Measurements from ENCODE around the gene THBS3. TPM values are rescaled to one million over a fixed set of nuclear protein-coding genes. Genes with fewer than 3 reads are reported as not detected.

THBS3 gene
- total and polyA plus RNA-seq, 9 of the 15 experiments (the other 6 are each of a cell fraction or from before 2014, with no cell fraction given), result 0.59 to 8.3 (median 3.2) TPM

DNA sequence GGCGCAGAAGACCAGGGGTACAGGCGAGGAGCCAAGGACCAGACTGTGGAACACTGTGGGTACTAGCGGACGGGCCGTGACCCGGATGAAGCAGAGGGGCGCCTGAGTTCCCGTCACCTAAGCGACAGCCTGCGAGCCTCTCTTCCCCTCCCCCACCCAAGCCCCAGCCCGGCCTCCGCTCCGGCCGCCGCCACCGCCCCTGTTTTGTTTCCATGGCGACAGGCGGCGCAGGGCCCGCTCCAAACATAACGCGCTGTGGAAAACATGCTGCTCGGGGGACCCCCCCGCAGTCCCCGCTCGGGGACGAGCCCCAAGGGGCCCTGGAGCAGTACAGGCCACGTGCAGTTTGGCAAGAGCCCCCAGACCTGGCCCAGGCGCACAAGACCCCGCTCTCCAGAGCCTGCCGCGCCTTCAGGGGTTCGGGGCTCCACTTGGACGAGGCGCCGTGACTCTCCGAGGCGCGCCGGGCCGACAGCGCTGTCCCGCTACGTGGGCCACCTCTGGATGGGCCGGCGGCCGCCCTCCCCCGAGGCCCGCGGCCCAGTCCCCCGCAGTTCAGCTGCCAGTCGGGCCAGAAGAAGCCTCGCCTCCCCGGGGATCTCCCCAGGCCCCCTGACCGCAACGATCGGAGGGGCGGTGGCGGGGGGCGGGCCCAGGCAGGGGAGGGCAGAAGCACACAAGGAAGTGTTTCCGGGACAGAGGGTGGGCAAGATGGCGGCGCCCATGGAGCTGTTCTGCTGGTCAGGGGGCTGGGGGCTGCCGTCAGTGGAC is 1.0 kb upstream of the THBS3 start, which contains the start of gene MTX1 (continued):
- TF ChIP-seq, protein P1, sequence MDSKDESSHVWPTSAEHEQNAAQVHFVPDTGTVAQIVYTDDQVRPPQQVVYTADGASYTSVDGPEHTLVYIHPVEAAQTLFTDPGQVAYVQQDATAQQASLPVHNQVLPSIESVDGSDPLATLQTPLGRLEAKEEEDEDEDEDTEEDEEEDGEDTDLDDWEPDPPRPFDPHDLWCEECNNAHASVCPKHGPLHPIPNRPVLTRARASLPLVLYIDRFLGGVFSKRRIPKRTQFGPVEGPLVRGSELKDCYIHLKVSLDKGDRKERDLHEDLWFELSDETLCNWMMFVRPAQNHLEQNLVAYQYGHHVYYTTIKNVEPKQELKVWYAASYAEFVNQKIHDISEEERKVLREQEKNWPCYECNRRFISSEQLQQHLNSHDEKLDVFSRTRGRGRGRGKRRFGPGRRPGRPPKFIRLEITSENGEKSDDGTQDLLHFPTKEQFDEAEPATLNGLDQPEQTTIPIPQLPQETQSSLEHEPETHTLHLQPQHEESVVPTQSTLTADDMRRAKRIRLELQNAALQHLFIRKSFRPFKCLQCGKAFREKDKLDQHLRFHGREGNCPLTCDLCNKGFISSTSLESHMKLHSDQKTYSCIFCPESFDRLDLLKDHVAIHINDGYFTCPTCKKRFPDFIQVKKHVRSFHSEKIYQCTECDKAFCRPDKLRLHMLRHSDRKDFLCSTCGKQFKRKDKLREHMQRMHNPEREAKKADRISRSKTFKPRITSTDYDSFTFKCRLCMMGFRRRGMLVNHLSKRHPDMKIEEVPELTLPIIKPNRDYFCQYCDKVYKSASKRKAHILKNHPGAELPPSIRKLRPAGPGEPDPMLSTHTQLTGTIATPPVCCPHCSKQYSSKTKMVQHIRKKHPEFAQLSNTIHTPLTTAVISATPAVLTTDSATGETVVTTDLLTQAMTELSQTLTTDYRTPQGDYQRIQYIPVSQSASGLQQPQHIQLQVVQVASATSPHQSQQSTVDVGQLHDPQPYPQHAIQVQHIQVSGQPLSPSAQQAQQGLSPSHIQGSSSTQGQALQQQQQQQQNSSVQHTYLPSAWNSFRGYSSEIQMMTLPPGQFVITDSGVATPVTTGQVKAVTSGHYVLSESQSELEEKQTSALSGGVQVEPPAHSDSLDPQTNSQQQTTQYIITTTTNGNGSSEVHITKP (IDR thresholded peaks at IDR 0.05; ENCODE audit: partially characterized antibody), result no peak
- TF ChIP-seq ZNF766 (CRISPR knock-in tag; conservative IDR thresholded peaks at IDR 0.05) (no peak), MCM5 (IDR thresholded peaks at IDR 0.05; ENCODE audit: low read depth) (no peak), SMC3 (conservative IDR thresholded peaks at IDR 0.05; ENCODE audit: insufficient read depth, low read depth, low read length) (no peak), DPF2 (IDR thresholded peaks at IDR 0.05) (peak; percentile 50; the same call in 1 of the 2 replicates), HNRNPUL1 (IDR thresholded peaks at IDR 0.05; ENCODE audit: low read length) (no peak), RBM22 (IDR thresholded peaks at IDR 0.05; ENCODE audit: low read depth, low read length, poor library complexity, severe bottlenecking) (peak; percentile 97), ZNF121 (CRISPR knock-in tag; conservative IDR thresholded peaks at IDR 0.05) (no peak), LEF1 (IDR thresholded peaks at IDR 0.05) (peak; percentile 79), SMAD1 (IDR thresholded peaks at IDR 0.05; ENCODE audit: low read depth, low read length, partially characterized antibody) (no peak), POLR3G (IDR thresholded peaks at IDR 0.05; ENCODE audit: extremely low read depth, insufficient read length, insufficient replicate concordance) (no peak), ELF2 (CRISPR knock-in tag; IDR thresholded peaks at IDR 0.05) (no peak), ZEB2 (IDR thresholded peaks at IDR 0.05) (no peak), SOX6 (IDR thresholded peaks at IDR 0.05) (0 out of 2 replicates have a peak, but pooled peaks have one; percentile 9), TFAM (CRISPR knock-in tag; conservative IDR thresholded peaks at IDR 0.05) (no peak), ILF3 (IDR thresholded peaks at IDR 0.05; ENCODE audit: borderline replicate concordance) (no peak), HNRNPL (IDR thresholded peaks at IDR 0.05; ENCODE audit: low read depth, low read length) (no peak), MED1 (CRISPR knock-in tag; IDR thresholded peaks at IDR 0.05; ENCODE audit: borderline replicate concordance) (no peak), ARID1B (IDR thresholded peaks at IDR 0.05) (no peak; the same call in 1 of the 2 replicates), GABPA (tag; conservative IDR thresholded peaks at IDR 0.05; ENCODE audit: low read depth) (peak; percentile 97), GABPB2 (CRISPR knock-in tag; conservative IDR thresholded peaks at IDR 0.05) (no peak), FOXJ3 (CRISPR knock-in tag; IDR thresholded peaks at IDR 0.05) (peak; percentile 89)
- TF ChIP-seq, protein P2, sequence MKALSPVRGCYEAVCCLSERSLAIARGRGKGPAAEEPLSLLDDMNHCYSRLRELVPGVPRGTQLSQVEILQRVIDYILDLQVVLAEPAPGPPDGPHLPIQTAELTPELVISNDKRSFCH (CRISPR knock-in tag; IDR thresholded peaks at IDR 0.05), result no peak
- TF ChIP-seq, protein P2 (tag; IDR thresholded peaks at IDR 0.05), result no peak
- TF ChIP-seq, protein P3, sequence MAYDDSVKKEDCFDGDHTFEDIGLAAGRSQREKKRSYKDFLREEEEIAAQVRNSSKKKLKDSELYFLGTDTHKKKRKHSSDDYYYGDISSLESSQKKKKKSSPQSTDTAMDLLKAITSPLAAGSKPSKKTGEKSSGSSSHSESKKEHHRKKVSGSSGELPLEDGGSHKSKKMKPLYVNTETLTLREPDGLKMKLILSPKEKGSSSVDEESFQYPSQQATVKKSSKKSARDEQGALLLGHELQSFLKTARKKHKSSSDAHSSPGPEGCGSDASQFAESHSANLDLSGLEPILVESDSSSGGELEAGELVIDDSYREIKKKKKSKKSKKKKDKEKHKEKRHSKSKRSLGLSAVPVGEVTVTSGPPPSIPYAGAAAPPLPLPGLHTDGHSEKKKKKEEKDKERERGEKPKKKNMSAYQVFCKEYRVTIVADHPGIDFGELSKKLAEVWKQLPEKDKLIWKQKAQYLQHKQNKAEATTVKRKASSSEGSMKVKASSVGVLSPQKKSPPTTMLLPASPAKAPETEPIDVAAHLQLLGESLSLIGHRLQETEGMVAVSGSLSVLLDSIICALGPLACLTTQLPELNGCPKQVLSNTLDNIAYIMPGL (CRISPR knock-in tag; IDR thresholded peaks at IDR 0.05), result no peak
